A673 (cell line): Measurements from ENCODE around the gene BACH2. TPM values are rescaled to one million over a fixed set of nuclear protein-coding genes. Genes with fewer than 3 reads are reported as not detected.

ENCODE experiments used
- BruUV-seq: library from RNA; stranded (reverse); fragments of 400-500 nt; replicated peaks from 2 replicates; lab custom pipeline; 2021; lab: Mats Ljungman, UMichigan
- CTCF ChIA-PET: fragments of 300-600 bp; sonication (Branson Sonifier 250); formaldehyde crosslinking; loops from one replicate; lab custom pipeline; 2022; ENCODE audit warnings: antibody characterized with exemption; lab: Charles Lee
- POLR2A ChIA-PET: fragments of 300-600 bp; sonication (Branson Sonifier 250); formaldehyde crosslinking; loops from one replicate; lab custom pipeline; 2022; ENCODE audit warnings: antibody characterized with exemption; ENCODE audit not compliant: low non-redundant PET; lab: Charles Lee
- DNase-seq: peaks from one replicate; pipeline ENCODE4 v3.0.0-alpha.2; 2015; ENCODE audit warnings: low spot score
- H3K27ac ChIP-seq: fragments of 200-600 bp; sonication (generic); 2 replicates; pipeline ENCODE4 v1.5.1; 2016; ENCODE audit warnings: mixed run types, low read depth, mild to moderate bottlenecking, mixed read lengths, antibody characterized with exemption, low read length; ENCODE audit not compliant: poor library complexity, severe bottlenecking
- H3K27me3 ChIP-seq: fragments of 200-600 bp; sonication (generic); replicated peaks from 2 replicates; pipeline ENCODE4 v1.6.1; 2017; ENCODE audit warnings: mixed run types, low read depth, mild to moderate bottlenecking, mixed read lengths, antibody characterized with exemption, low read length; ENCODE audit not compliant: insufficient read depth, poor library complexity
- H3K36me3 ChIP-seq: fragments of 200-600 bp; sonication (generic); 2 replicates; pipeline ENCODE4 v1.6.1; 2016; ENCODE audit warnings: mixed run types, mild to moderate bottlenecking, mixed read lengths, antibody characterized with exemption, low read length; ENCODE audit not compliant: insufficient read depth, poor library complexity, severe bottlenecking
- H3K4me1 ChIP-seq: fragments of 200-600 bp; sonication (generic); 2 replicates; pipeline ENCODE4 v1.6.1; 2017; ENCODE audit warnings: mixed run types, mild to moderate bottlenecking, mixed read lengths, antibody characterized with exemption, low read length; ENCODE audit not compliant: insufficient read depth, poor library complexity, severe bottlenecking
- H3K4me3 ChIP-seq: fragments of 200-600 bp; sonication (generic); 2 replicates; pipeline ENCODE4 v1.5.1; 2016; ENCODE audit warnings: low read depth, mixed run types, mild to moderate bottlenecking, mixed read lengths, low read length; ENCODE audit not compliant: poor library complexity, severe bottlenecking
- H3K9me3 ChIP-seq: fragments of 200-600 bp; sonication (generic); 2 replicates; pipeline ENCODE4 v1.6.1; 2016; ENCODE audit warnings: mixed run types, low read depth, mild to moderate bottlenecking, mixed read lengths, antibody characterized with exemption, low read length; ENCODE audit not compliant: poor library complexity, severe bottlenecking
- CTCF ChIP-seq: fragments of 300-800, 200-600 bp; sonication (generic); conservative IDR thresholded peaks from 2 replicates; pipeline ENCODE4 v1.5.1; 2017; ENCODE audit warnings: low read depth, mild to moderate bottlenecking, antibody characterized with exemption, low read length, moderate library complexity, mixed read lengths
- EZH2 ChIP-seq: fragments of 200-600 bp; sonication (generic); IDR thresholded peaks from 2 replicates; pipeline ENCODE4 v1.6.1; 2017; ENCODE audit warnings: borderline replicate concordance, low read depth, mild to moderate bottlenecking, mixed read lengths, antibody characterized with exemption, low read length; ENCODE audit not compliant: poor library complexity, severe bottlenecking
- intact Hi-C: fragments of 100-400 bp; cut with micrococcal nuclease; formaldehyde crosslinking; loops from one replicate; pipeline ENCODE4 v1.10.0; 2022; ENCODE audit not compliant: unreplicated experiment
- total RNA-seq: library from RNA; stranded (reverse); gene quantifications from 2 replicates; pipeline ENCODE4 v1.2.3, GENCODE V29; 2021

Gene BACH2
- total RNA-seq, 1 experiment from 2014 or later: 0.37 TPM

DNA sequence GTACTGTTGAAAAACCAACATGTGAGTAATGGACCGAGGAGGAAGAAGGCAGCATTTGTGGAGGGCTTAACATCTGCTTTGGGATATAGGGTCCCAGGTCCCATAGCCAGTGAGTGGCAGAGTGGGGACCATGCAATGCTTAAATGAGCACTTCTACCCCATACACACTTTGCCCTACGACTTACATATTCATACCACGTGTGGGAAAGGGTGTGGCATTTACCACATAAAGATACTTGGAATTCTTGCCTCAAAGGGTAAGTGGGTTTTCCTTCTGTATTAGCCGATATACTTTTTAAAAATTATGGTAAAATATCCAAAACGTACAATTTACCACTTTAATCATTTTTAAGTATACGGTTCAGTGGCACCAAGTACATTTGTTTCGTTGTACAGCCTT lies 199.3 kb downstream of the BACH2 start:
- H3K27me3 ChIP-seq: no peaks in the 10 kb centered on the region
- H3K27ac ChIP-seq: no peak overlapping the region
- BruUV-seq: no TSS peak
- H3K4me3 ChIP-seq: no peak overlapping the region
- TF ChIP-seq CTCF (no peak), EZH2 (no peak)
- ChIA-PET CTCF (interaction anchor here (0.6 kb wide), 1 partner anchor 312 kb away, joined by 3 read pairs; no protein-coding TSS in a partner anchor), POLR2A (interaction anchor here (0.6 to 0.9 kb wide), 2 partner anchors 70 to 121 kb away, joined by 6 to 36 read pairs; no protein-coding TSS in a partner anchor)
- peaks cover 7% of the 10 kb centered on the region for H3K4me1 ChIP-seq
- no peaks in the 10 kb centered on the region for H3K36me3 ChIP-seq
- H3K9me3 ChIP-seq: no peaks in the 10 kb centered on the region
- DNase-seq: peak; percentile 5
- intact Hi-C loops: loop anchor here (10.0 kb wide), 1 partner anchor 123 kb away; no protein-coding TSS in a partner anchor

DNA sequence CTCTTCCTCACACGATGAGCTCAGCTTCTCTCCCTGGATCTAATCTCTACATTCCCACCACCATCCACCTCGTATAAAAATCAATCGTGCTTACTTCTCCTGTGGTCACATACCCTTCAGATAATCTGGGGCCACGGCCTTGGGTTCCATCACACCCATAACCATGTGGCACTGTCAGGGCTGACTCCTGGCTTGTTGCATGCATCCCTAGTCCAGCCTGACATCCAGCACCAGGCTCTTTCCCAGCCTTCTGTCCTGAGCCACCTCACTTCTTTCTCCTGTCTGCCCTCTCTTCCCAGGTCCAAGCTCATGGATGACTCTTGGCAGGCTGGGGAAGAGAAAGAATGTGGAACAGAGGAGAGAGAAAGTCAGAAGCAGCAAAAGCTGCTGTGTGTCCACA lies 199.8 kb downstream of the BACH2 start:
- H3K4me3 ChIP-seq: no peak overlapping the region
- BruUV-seq: no TSS peak
- ChIA-PET CTCF (interaction anchor here (0.6 kb wide), 1 partner anchor 313 kb away, joined by 3 read pairs; no protein-coding TSS in a partner anchor), POLR2A (no interaction called here)
- H3K27me3 ChIP-seq: no peaks in the 10 kb centered on the region
- H3K36me3 ChIP-seq: no peaks in the 10 kb centered on the region
- TF ChIP-seq EZH2 (no peak), CTCF (no peak)
- H3K4me1 ChIP-seq: peaks cover 7% of the 10 kb centered on the region
- DNase-seq: no peak
- intact Hi-C loops: loop anchor here (10.0 kb wide), 1 partner anchor 122 kb away; no protein-coding TSS in a partner anchor
- no peaks in the 10 kb centered on the region for H3K9me3 ChIP-seq
- no peak overlapping the region for H3K27ac ChIP-seq

DNA sequence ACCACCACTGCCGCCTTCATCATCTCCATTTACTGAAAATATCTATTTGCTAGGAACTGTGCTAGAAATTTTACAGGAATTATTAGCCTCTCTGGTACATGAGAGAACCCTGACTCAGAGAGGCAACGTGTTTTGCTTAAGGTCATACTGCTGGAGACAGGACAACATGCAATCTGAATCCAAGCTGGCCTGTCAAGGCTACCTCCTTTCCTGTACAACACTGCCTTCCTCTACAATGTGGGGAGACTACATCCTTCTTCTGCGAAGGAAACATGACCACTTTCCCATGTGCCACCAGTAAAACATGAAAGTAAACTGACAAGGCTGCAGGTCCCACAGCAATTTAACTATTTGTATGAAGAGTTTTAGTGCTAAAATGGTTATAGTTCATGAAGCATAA lies 200.9 kb downstream of the BACH2 start:
- intact Hi-C loops: loop anchor here (10.0 kb wide), 1 partner anchor 121 kb away; no protein-coding TSS in a partner anchor

More for the DNA sequence above, 200.9 kb downstream of the BACH2 start:
- Histone ChIP-seq H3K9me3 (no peaks in the 10 kb centered on the region), H3K27ac (no peak overlapping the region), H3K4me3 (no peak overlapping the region), H3K27me3 (no peaks in the 10 kb centered on the region), H3K4me1 (peaks cover 7% of the 10 kb centered on the region), H3K36me3 (no peaks in the 10 kb centered on the region)
- no peak for TF ChIP-seq CTCF
- no peak for TF ChIP-seq EZH2
- ChIA-PET CTCF (no interaction called here), POLR2A (no interaction called here)
- DNase-seq: no peak
- BruUV-seq: no TSS peak
